C4-2B (cell line): ENCODE measurements around the gene CCDC13.

ENCODE experiments used
- CTCF ChIP-seq: fragments of 450-650 bp; conservative IDR thresholded peaks from 2 replicates; pipeline ENCODE4 v1.5.1; 2017; ENCODE audit warnings: mild to moderate bottlenecking
- ZFX ChIP-seq: fragments of 450-650 bp; IDR thresholded peaks from 2 replicates; pipeline ENCODE4 v1.6.1; 2017

GRCh38 chr3:42800251-42800650 lies 27.2 kb upstream of the CCDC13 start:
- TF ChIP-seq CTCF (no peak), ZFX (no peak)
